H1 (cell line): Measurements from ENCODE around the gene EIPR1. TPM values are rescaled to one million over a fixed set of nuclear protein-coding genes. Genes with fewer than 3 reads are reported as not detected.

Source experiments
- ASH2L ChIP-seq: fragments of 200-600, 300-600 bp; sonication (generic); IDR thresholded peaks from one replicate; pipeline ENCODE4 v1.7.1; 2017; ENCODE audit warnings: low read length
- CHD7 ChIP-seq: fragments of 300-600 bp; sonication (generic); IDR thresholded peaks from 2 replicates; pipeline ENCODE4 v1.7.1; 2012; ENCODE audit warnings: low read length, moderate library complexity, mild to moderate bottlenecking, inconsistent platforms; ENCODE audit not compliant: insufficient replicate concordance
- HDAC2 ChIP-seq, 2 experiments: fragments of 300-600 bp in 1 of 2; sonication (generic) in 1 of 2; IDR thresholded peaks; 2 replicates each; pipeline ENCODE4 v1.6.1; 2011 to 2012; ENCODE audit warnings: low read depth in 2 of 2, low read length in 2 of 2, mild to moderate bottlenecking in 2 of 2, moderate library complexity in 2 of 2, borderline replicate concordance in 1 of 2, inconsistent platforms in 1 of 2
- JUND ChIP-seq: IDR thresholded peaks from 2 replicates; pipeline ENCODE4 v1.6.1; 2011; ENCODE audit warnings: mild to moderate bottlenecking, improper control_type of control experiment, low read length
- KDM4A ChIP-seq: IDR thresholded peaks from one replicate; pipeline ENCODE4 v1.7.1; 2012; ENCODE audit warnings: low read depth, mild to moderate bottlenecking, moderate library complexity, low read length, inconsistent platforms; ENCODE audit not compliant: severe bottlenecking
- NRF1 ChIP-seq: IDR thresholded peaks from 2 replicates; pipeline ENCODE4 v1.6.1; 2011; ENCODE audit warnings: mild to moderate bottlenecking, low read depth, low read length, improper control_type of control experiment
- RFX5 ChIP-seq: IDR thresholded peaks from 2 replicates; pipeline ENCODE4 v1.6.1; 2011; ENCODE audit warnings: low read depth, low read length, improper control_type of control experiment, borderline replicate concordance
- USF2 ChIP-seq: IDR thresholded peaks from 2 replicates; pipeline ENCODE4 v1.6.1; 2011; ENCODE audit warnings: low read length, improper control_type of control experiment
- polyA plus RNA-seq, 7 experiments: library from polyadenylated mRNA; depleted of rRNA in 3 of 7; stranded (reverse) in 5 of 7; unstranded in 2 of 7; fragments of >200 nt in 5 of 7; fragments of 200-250 nt in 2 of 7; gene quantifications; 1 replicate in 5 of 7; 2 replicates in 1 of 7; 4 replicates in 1 of 7; pipeline versions ENCODE4 v1.2.1 to v1.2.3, GENCODE V29; 2011 to 2013; ENCODE audit warnings: missing spikeins in 2 of 7, mixed read lengths in 2 of 7
- total RNA-seq: library from RNA; stranded (reverse); fragmentation: NEBNext Ultra II Directional; extraction: Animal tissue kit (Norgen Biotek cat#: 25700); gene quantifications from 2 replicates; pipeline ENCODE4 v1.2.1, GENCODE V29; 2021

The EIPR1 gene
- total and polyA plus RNA-seq, 2 of the 8 experiments (the other 6 are each of a cell fraction or from before 2014, with no cell fraction given), result 26.3 to 56.4 TPM

GRCh38 chr2:3361518-3362389, 15.9 kb downstream of the EIPR1 start (continued):
- TF ChIP-seq CHD7 (no peak), KDM4A (no peak), JUND (no peak), USF2 (no peak), ASH2L (no peak), RFX5 (no peak), NRF1 (no peak), HDAC2 (IDR thresholded peaks at IDR 0.05; ENCODE audit: borderline replicate concordance in 1 of 2, low read depth in 2 of 2, low read length in 2 of 2) (no peak)
